NCI-H2107 treated with DMSO at 0.1 percent for 48 hours (cell line): ENCODE measurements around the gene PRMT9.

ENCODE experiments used
- DNase-seq: peaks from one replicate; lab custom pipeline; 2025; ENCODE audit not compliant: unreplicated experiment; lab: John Stamatoyannopoulos, UW

PRMT9 gene

GRCh38 chr4:147625733-147626132 is 58.2 kb downstream of the PRMT9 start:
- no peak for DNase-seq

- DNase-seq = no peak
Measured at GRCh38 chr4:147620315-147620714, 63.6 kb downstream of the PRMT9 start.

- DNase-seq = no peak
Measured at GRCh38 chr4:147617841-147618691, 65.9 kb downstream of the PRMT9 start.

- DNase-seq = peak; percentile 80
Measured at GRCh38 chr4:147617173-147617840, 66.7 kb downstream of the PRMT9 start, which contains the start of gene TMEM184C. Gene TMEM184C, plus strand, starts transcription at chr4:147617397. Its CDS starts 560 bp downstream, at chr4:147617957.

- no peak for DNase-seq
Measured at GRCh38 chr4:147616849-147617172, 67.2 kb downstream of the PRMT9 start.

GRCh38 chr4:147610686-147611085 is 73.3 kb downstream of the PRMT9 start:
- no peak for DNase-seq

- no peak for DNase-seq
Measured at GRCh38 chr4:147607471-147607870, 76.5 kb downstream of the PRMT9 start.

GRCh38 chr4:147605499-147605898 is 78.5 kb downstream of the PRMT9 start:
- DNase-seq = no peak

GRCh38 chr4:147599769-147600168 is 84.2 kb downstream of the PRMT9 start:
- no peak for DNase-seq

- DNase-seq = no peak
Measured at GRCh38 chr4:147599206-147599605, 84.8 kb downstream of the PRMT9 start.

GRCh38 chr4:147597561-147597960 is 86.4 kb downstream of the PRMT9 start:
- no peak for DNase-seq

GRCh38 chr4:147596981-147597380 is 87.0 kb downstream of the PRMT9 start:
- no peak for DNase-seq

GRCh38 chr4:147596377-147596776 is 87.6 kb downstream of the PRMT9 start:
- no peak for DNase-seq

- DNase-seq = no peak
Measured at GRCh38 chr4:147594578-147594977, 89.4 kb downstream of the PRMT9 start.

- no peak for DNase-seq
Measured at GRCh38 chr4:147594107-147594506, 89.9 kb downstream of the PRMT9 start.

- no peak for DNase-seq
Measured at GRCh38 chr4:147591106-147591505, 92.9 kb downstream of the PRMT9 start.

GRCh38 chr4:147590249-147590920 is 93.6 kb downstream of the PRMT9 start:
- no peak for DNase-seq

GRCh38 chr4:147589586-147589985 is 94.4 kb downstream of the PRMT9 start:
- DNase-seq = no peak
